GM19372 (cell line): ENCODE measurements around the gene CLNK.
A peak's percentile ranks its signal among the peaks of the same experiment; 100 is the strongest.
"Not testable (repeated sequence)": the region's sequence is repeated elsewhere in the genome, so short reads cannot be mapped to it uniquely, and the experiment has no call there.

Experiments
- ATAC-seq: cut with Tn5 transposase; IDR thresholded peaks from one replicate; pipeline ENCODE4 v1.9.1; 2021; ENCODE audit warnings: mild to moderate bottlenecking, low read depth, moderate library complexity; ENCODE audit not compliant: unreplicated experiment

The CLNK gene

DNA sequence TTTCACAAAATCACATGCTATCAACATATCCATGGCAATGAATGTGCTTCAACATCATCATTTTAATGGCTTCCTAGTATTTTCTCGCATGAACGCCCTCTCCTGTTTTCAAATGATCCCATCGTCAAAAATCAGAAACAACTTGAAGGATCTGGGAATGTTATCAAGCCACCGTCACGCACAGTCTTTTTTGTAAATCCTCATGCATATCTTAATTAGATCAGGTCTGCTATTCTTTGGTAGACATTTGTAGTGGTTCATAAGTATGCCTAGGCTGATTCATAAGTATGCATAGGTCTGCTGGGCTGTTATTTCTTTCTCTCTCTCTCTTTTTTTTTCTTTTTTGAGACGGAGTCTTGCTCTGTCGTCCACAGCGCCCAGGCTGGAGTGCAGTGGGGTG, 101.6 kb downstream of the CLNK start:
- ATAC-seq, result no peak

DNA sequence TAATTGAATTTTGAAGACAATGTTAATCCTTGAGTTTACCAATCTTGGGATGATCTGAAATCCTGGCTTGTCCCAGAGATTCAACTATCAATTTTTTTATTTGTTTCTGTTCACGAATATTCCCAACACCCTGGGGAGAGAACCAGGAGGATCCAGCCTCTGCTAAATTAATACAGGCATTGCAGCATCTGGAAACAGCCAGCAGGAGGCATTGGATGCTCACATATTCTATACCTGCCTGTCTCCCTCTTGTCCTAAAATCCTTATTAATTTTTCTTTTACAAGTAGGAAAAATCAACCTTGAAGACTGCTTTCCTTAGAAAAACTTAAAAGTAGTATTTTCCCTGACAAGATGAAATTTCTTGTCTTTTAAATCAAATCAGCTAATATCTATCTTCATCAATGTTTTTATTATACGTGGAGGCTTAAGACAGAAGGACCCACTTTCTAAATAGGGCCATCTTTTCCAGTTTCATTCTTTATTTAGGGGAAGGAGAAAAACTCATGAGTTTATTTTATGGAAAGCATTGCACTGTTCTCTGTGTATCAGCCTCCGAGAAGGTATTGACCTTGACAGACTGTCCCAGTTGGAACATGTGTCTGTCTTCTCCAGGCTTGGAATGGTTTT, 102.4 kb downstream of the CLNK start:
- ATAC-seq, result no peak

DNA sequence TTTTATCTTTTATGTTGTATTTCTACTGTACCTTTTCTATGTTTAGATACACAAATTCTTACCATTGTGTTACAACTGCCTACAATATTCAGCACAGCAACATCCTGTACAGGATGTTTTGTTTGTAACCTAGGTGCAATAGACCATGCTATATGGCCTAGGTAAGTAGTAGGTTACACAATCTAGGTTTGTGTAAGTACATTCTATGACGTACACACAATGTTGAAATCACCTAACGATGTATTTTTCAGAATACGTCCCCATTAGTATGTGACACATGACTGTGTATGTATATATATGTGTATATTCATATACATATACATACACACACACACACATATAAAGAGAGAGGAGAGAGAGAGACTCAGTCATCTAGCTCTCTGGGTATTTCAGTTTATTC, 103.5 kb downstream of the CLNK start:
- ATAC-seq, result no peak

DNA sequence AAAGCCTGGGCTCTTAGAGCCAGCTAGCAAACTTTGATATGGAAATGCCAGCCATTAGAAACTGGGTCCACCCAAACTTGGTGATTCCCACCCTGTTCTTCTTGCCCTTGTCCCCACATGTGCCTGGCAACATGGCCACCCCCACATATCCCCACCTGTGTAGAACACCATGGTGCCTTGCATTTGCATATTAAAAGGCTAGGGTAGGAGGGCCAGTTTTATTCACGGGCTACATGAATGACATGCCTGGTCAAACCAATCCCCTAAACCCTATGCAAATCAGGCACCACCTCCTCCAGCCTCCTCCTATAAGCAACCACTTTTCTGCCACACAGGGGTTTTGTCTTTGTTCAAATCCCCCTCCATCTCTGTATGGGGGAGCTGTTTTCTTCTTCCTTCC, 104.9 kb downstream of the CLNK start:
- no peak for ATAC-seq

DNA sequence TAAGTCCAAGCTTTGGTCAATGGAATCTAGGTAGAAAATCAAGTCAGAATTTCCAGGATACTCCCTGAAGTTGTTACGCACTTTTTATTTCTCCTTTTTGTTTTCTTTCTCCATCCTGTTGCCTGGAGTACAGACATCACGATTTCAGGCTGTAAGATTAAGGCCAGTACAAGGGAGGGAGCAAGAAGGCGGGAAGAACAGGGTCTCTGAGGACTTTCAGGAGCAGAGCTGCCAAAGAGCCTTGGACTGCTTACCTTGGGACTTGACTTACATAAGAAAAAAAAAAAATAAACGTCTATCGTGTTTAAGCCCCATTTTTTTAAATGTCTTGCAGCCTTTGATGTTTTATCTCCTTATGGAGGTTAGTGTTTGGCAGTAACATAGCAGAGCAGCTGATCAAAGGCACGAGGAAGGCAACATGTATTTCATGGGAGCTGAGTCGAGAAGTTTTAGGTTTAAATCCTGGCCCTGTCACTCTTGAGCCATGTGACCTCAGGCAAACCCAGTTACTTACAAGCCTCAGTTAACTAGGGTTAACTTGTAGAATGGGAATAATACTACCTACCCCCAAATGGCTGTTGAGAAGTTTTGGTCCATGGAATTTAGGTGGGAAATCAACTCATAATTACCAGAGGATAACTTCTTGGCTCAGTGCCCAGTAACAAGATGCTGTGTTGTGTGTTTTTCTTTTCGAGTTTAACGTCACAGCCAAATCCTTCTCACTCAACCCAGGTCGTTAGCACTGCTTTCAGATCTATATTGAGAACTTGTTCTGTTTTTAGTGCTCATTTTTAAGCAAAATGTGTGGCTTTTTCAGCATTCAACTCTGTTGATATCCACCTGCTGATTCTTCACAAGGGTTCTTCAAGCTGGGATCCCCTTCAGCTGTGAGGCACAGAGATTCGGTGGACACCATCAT, 106.8 kb downstream of the CLNK start:
- ATAC-seq, result no peak

DNA sequence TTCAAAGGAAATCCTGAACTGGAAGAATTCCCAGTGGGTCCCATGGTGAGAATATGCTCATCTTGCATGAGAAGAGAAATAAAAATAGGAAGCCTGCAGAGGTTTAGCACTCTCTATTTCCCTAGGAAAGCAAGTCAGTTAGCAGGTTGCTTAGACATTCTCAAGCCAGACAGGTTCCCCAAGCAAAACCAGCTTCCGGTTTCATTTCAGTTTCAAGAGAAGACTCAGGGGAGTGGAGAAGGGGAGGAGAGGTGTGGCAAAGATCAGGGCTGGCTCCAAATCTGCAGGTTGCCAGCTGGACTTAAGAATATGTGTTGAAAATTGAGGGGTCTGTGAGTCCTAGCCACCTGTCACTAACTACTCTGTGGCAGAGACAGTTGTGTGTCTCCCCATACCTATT, 107.5 kb downstream of the CLNK start:
- ATAC-seq, result peak; percentile 60

DNA sequence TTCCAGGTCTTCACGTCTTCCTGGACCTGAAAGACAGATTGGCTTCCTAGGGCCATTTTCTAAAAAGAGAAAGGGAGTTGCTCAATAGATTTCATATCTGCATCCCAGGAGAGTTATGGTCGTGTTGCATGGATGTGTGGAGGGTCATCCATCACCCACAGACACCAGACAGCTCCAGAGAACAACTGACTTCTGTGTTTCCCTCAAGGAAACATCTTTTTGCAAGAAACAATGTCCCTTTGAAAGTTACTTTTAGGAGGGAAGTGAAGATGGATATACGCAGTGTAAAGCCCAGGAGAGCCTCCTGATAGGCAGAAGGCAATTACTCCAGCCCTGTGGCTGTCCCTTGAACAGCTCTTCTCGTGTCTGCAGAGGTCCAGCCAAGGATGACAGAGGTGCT, 108.3 kb downstream of the CLNK start:
- ATAC-seq, result no peak

DNA sequence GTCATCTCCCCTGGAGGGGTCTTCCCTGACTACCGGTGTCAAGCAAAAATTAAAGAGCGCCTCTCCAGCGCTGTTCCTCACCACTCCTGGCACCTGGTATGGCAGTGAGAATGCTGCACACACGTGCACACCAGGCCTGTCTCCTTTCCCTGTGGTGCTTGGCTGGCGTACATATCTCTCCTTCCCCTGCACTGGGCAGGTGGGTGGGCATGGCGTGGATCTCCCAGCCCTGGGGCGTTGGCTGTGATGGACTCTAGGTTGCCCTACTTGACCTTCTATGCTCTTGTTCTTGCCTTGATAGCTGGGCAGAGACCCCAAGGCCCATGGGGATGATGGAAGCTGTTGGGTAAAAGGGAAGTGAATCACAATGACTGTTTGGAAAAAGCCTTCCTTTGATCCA, 109.2 kb downstream of the CLNK start:
- ATAC-seq, result no peak

DNA sequence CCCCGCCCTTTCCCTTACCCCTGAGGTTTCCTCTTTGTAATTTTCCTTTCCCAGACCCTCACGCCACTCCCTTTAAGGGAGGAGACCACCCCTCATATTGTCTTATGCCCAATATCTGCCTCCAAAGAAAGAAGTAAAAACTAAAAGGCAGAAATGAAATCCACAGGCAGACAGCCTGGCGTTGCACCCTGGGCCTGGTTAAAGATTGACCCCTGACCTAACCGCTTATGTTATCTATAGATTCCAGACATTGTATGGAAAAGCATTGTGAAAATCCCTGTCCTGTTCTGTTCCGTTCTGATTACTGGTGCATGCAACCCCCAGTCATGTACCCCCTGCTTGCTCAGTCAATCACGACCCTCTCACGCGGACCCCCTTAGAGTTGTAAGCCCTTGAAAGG, 110.0 kb downstream of the CLNK start:
- ATAC-seq, result not testable (repeated sequence)

DNA sequence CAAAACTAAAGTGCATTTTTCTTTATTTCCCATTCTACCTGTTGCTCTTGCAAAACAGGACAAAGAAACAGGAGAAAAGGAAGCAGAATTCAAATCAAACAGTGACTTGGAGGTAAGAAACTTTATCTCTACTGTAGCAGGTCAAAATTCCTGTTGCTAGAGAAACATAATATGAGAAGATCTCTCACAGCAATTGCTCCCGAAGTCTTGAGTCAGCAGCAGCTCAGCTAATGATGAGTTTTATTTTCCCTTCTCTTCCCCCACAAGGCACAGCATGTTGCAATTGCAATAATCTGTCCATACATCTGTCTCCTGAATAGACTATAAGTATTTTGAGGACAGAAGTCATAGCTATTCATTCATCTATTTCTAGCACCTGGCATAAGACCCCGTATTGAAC, 112.7 kb downstream of the CLNK start:
- no peak for ATAC-seq

DNA sequence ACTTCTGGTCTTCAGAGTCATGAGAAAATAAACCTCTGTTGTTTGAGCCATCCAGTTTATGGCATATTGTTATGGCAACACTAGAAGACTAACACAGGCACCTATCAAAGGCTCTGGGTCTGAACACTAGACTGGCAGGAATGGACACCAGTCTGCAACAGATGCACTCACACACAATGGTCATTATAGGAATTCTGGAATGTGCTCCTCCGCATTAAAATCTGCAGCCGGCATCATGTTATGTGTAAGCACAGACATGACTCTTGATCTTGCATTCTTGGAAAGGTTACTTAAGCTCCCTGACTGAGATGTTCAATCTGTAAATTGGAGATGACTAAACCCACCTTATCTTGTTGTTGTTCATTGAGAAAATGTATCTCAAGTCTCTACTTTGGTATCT, 115.1 kb downstream of the CLNK start:
- no peak for ATAC-seq

DNA sequence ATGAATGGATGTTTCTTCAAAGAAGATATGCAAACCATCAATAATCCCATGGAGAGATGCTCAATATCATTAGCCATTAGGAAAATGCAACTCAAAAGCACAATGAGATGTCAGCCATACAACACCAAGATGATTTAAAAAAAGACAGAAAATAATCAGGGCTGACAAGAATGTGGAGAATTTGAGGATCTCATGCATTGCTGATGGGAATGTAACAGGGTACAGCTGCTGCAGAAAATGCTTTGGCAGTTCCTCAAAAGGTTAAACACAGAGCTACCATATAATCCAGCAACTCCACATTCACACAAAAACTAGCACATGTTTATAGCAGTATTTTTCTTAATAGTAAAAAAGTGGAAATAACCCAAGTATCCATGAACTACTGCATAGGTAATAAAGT, 116.8 kb downstream of the CLNK start:
- ATAC-seq, result no peak

DNA sequence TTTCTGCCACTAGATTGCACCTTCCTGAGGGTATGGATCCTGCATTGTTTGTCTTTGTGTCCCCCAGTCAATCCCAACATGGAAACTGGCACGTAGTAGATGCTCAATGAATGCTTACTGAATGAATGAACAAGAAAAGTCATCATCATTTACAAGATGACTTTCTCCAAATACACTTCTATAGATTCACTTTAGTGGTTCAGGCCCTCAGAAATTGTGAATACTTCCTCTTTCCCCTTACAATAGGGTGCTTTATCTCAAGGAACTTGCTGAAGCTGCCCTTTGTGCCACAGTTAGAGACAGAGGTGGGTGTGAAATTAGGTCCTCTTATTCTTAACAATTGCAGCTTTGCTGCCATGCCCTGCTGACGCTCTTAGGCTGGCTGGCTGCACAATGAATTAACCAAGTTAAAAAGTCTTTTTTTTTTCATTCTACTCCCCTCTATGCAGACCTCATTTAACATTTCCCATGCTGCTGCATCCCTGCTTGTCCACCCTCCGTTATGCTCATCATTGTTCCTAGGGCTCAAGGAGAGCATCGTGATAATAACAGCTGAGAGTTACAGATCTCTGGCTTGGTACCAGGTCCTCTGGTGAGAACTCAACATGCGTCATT, 119.3 kb downstream of the CLNK start:
- ATAC-seq, result no peak

DNA sequence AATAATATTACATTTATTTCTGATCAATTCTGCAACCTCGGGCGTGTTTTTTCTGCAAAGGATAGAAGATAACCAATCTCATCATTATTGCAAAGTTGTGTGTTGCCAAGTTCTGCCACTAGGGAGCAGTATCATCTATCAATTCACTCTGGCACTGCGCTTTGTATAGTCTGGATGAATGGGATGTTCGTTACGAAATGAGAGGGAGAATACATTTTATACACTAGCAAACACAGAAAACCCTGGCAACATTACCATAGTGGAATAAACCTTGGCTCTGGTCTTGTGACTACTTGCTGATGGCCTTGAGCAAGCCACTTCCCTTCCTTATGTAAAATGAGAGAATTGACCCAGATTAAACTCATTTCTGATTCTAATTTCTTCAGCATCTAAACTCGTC, 129.9 kb downstream of the CLNK start:
- peak; percentile 81 for ATAC-seq

DNA sequence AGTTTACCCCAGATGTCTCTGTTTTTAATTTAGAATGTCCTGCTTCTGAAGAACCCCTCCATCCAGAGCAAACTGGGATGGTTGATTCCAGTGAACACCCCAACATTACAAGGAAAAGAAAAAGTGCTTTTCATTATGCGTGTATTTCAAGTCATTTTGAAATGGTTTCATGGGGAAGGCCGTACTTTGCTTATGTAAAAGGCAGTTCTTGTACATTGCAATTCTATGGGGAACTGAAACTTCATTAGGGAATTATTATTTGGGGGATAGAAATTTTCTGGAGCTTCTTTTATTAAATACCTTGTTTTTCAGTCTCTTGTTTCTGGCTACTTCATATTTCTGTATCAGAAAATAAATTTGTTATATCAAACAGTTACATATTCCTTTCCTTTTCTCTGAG, 130.4 kb downstream of the CLNK start:
- no peak for ATAC-seq

DNA sequence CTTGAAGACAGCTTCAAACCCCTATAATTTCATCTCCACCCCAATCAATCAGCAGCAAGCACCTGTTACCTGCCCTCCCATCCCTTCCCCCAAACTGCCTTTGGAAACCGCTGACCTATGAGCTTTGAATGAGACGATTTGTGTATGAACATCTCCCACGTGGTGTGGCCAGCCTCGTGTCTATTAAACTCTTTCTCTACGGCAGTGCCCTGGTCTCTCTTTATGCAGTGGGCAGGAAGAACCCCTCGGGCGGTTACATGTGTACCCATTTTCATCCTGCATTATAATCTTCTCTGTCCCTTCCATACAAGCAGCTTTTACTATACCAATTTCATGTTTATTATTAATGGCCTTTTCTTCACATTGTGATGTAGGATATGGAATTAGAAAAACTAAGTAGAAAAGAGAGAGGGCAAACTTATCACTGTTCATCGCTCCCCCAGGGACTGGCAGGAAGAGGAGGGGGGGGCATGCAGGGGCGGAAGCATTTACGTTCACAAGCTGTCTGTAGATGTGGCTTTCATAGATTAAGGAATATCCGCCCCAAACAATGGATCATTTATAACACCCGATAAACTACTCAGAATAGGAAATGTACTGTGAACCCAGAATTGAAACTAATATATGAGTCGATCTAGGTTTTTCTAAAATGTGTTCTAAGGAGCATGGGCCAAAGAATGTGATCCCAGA, 131.8 kb downstream of the CLNK start:
- no peak for ATAC-seq

DNA sequence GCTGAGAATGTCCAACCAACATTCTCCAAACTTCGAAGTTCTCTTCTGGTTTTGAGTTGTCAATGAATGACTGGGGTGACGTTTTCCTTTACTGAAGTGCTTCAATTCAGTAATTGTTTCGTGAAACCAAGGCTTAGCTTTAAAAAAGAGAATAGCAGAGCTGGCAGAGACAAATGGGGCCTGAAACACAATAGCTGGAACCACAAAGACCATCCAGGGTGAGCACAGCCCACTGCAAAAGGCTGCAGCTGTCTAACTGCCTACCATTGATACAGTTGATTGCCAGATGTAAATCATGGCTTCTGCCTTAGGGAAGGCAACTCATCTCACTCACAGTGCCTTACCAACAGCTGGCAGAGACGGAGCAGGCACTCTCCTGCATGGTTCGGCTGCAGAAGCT, 148.7 kb downstream of the CLNK start:
- no peak for ATAC-seq

DNA sequence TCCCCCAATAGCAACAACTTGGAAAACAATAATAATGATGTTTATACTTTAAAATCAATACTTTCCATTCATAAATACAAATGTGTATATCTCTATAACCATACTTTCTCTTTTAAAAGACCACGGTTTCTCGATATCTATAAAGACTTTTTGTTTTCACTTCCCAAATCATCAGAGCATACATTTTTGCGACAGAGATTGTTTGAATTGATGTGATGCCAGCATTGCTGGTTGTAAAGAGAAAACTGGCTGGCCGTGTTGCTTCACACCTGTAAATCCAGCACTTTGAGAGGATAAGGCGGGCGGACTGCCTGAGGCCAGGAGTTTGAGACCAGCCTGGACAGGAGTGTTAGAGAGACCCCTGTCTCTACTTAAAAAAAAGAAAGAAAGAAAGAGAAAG, 149.7 kb downstream of the CLNK start:
- ATAC-seq, result no peak

DNA sequence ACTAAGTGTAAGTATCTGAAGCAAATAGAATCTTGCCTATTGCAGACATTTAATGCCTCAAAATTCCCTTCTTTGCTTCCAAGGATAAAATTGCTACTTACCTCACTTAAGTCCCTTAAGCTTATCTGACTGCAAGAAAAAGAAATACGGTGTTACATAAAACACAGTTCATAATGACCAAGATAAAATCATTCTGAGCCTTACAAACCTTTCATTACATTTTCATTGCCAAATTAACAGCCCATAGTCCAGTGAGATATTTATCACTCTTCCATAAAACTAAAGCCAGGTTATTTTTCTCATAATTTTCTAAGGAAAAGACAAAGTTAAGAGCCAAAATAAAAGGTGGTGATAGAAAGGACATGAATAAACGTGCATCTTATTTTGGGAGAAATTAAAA, 152.4 kb downstream of the CLNK start:
- ATAC-seq, result no peak

DNA sequence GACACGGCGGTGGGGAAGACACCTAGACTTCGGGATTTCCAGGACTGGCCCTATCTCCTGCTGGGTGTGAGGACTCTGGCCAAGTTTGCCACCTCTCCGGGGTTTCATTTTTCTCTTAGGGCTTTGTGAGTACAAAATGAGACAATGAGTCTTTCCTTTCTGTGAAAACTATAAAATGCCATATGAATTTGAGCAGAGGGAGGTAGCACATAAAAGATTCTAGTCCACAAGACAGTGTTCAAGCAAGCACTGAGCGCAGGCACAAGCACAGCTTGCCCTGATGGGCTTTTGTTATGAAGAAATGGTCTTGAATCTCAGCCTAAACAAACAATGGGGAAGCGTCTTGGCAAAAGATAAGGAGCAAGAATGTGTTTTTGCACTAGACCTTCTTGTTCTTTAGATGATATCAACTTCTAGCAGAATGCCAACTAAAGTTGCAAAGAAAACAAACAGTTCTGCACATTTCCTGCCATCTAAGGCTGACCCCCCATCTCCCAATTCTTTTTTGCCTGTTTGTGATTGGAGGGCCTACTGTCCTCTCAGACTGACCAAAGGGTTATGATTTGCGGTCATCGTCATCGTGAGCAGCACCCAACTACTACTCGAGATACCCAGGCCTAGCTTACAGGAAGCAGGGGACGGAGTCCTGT, 154.3 kb downstream of the CLNK start:
- no peak for ATAC-seq
